GM19372 (cell line): ENCODE measurements around the gene PADI6.

Source experiments
- ATAC-seq: cut with Tn5 transposase; IDR thresholded peaks from one replicate; pipeline ENCODE4 v1.9.1; 2021; ENCODE audit warnings: mild to moderate bottlenecking, low read depth, moderate library complexity; ENCODE audit not compliant: unreplicated experiment

PADI6 gene

GRCh38 chr1:17432412-17432811, 60.4 kb downstream of the PADI6 start:
- ATAC-seq, result no peak

GRCh38 chr1:17433261-17433660, 61.3 kb downstream of the PADI6 start:
- ATAC-seq, result no peak

- ATAC-seq, result no peak
These were observed 62.0 kb downstream of the PADI6 start for GRCh38 chr1:17434016-17434415.

- ATAC-seq, result no peak
These were observed 62.6 kb downstream of the PADI6 start for GRCh38 chr1:17434601-17435000.

GRCh38 chr1:17436380-17437174, 64.6 kb downstream of the PADI6 start:
- ATAC-seq, result no peak

GRCh38 chr1:17437260-17437579, 65.2 kb downstream of the PADI6 start:
- no peak for ATAC-seq

GRCh38 chr1:17437580-17438317, 65.8 kb downstream of the PADI6 start:
- ATAC-seq, result no peak

GRCh38 chr1:17438318-17439249, 66.6 kb downstream of the PADI6 start:
- ATAC-seq, result no peak

GRCh38 chr1:17439250-17440073, 67.5 kb downstream of the PADI6 start, which contains the start of gene RCC2:
TSS of gene RCC2 (minus strand) at chr1:17439677. CDS start at chr1:17438514, 1,163 bp downstream.
- ATAC-seq, result peak; percentile 49

- no peak for ATAC-seq
These were observed 68.3 kb downstream of the PADI6 start for GRCh38 chr1:17440074-17440826.

- no peak for ATAC-seq
These were observed 68.8 kb downstream of the PADI6 start for GRCh38 chr1:17440827-17441168.

- ATAC-seq, result no peak
These were observed 69.4 kb downstream of the PADI6 start for GRCh38 chr1:17441265-17441992.

GRCh38 chr1:17441993-17442357, 70.0 kb downstream of the PADI6 start:
- no peak for ATAC-seq

GRCh38 chr1:17442841-17443240, 70.8 kb downstream of the PADI6 start:
- ATAC-seq, result no peak

- no peak for ATAC-seq
These were observed 75.6 kb downstream of the PADI6 start for GRCh38 chr1:17447501-17447992.
